Transverse colon (tissue), 4 donors: ENCODE data around the gene EMC9. TPM values are rescaled to one million over a fixed set of nuclear protein-coding genes. Genes with fewer than 3 reads are reported as not detected.

Experiments used
- DNase-seq: peaks from one replicate; pipeline ENCODE4 v3.0.0-alpha.2; 2019
- H3K27ac ChIP-seq, 4 donors: fragments of 200-600 bp; sonication (generic); 2 replicates each; pipeline ENCODE4 v1.5.1; 2016 to 2018; ENCODE audit warnings: inconsistent platforms in 4 of 4
- H3K27me3 ChIP-seq: fragments of 200-600 bp; sonication (generic); 2 replicates; pipeline ENCODE4 v1.5.1; 2017; ENCODE audit warnings: inconsistent platforms
- H3K36me3 ChIP-seq, 4 donors: fragments of 200-600 bp; sonication (generic); 2 replicates each; pipeline ENCODE4 v1.5.1; 2017 to 2019; ENCODE audit warnings: inconsistent platforms in 4 of 4
- H3K4me1 ChIP-seq, 4 donors: fragments of 200-600 bp; sonication (generic); 2 replicates each; pipeline ENCODE4 v1.5.1; 2017 to 2020; ENCODE audit warnings: inconsistent platforms in 4 of 4
- H3K4me3 ChIP-seq, 4 donors: fragments of 200-600 bp; sonication (generic); 1 replicate in 1 of 4; 2 replicates in 3 of 4; pipeline versions ENCODE4 v1.5.1 to v1.6.1; 2017 to 2019; ENCODE audit warnings: inconsistent platforms in 4 of 4
- H3K9me3 ChIP-seq, 2 donors: fragments of 200-600 bp; sonication (generic); 2 replicates each; pipeline ENCODE4 v1.5.1; 2017 to 2019; ENCODE audit warnings: inconsistent platforms in 2 of 2
- CTCF ChIP-seq, 5 experiments: fragments of 200-600 bp in 3 of 5; fragments of 450-650 bp in 2 of 5; sonication (generic) in 3 of 5; IDR thresholded peaks; 1 replicate in 2 of 5; 2 replicates in 3 of 5; pipeline ENCODE4 v1.5.1; 2016 to 2017; ENCODE audit warnings: antibody characterized with exemption in 5 of 5, inconsistent platforms in 3 of 5, mild to moderate bottlenecking in 2 of 5, moderate library complexity in 1 of 5
- EP300 ChIP-seq: sonication (generic); formaldehyde crosslinking; IDR thresholded peaks from one replicate; pipeline ENCODE4 v1.6.1; 2017; ENCODE audit warnings: antibody characterized with exemption, low read depth
- POLR2A ChIP-seq: fragments of 450-650 bp; IDR thresholded peaks from one replicate; pipeline ENCODE4 v1.6.1; 2016; ENCODE audit warnings: antibody characterized with exemption, mild to moderate bottlenecking, moderate library complexity
- POLR2AphosphoS5 ChIP-seq, 3 donors: sonication (generic); formaldehyde crosslinking; IDR thresholded peaks; one replicate each; pipeline ENCODE4 v1.6.1; 2016; ENCODE audit warnings: antibody characterized with exemption in 3 of 3
- WGBS, 2 donors: methylation state at CpG; one replicate each; pipeline ENCODE4 v1.1.5; 2018; ENCODE audit warnings: low coverage in 1 of 2; 5-methylcytosine and 5-hydroxymethylcytosine counted together
- in situ Hi-C, 4 donors: fragments of 200-750 bp; cut with MboI; loops; one replicate each; pipeline versions ENCODE4 v1.15.0 to v1.15.1; 2017; ENCODE audit warnings: low sequenced_read_pairs in 3 of 4, low pct_ligation_motif_present in 1 of 4, low pct_unique_long_range_greater_than_20kb in 1 of 4
- intact Hi-C: fragments of 100-400 bp; cut with DNase I; formaldehyde crosslinking; loops from one replicate; pipeline ENCODE4 v1.15.1; 2023; ENCODE audit warnings: low total_unique reads
- total RNA-seq, 4 donors: library from RNA; depleted of rRNA; stranded (reverse); fragments of >200 nt; gene quantifications; one replicate each; pipeline ENCODE4 v1.1.0, GENCODE V29; 2016

Gene EMC9
- total RNA-seq, 4 donors from 2014 or later, result 2.2 to 15.4 (median 12.3) TPM; not detected in 1

DNA sequence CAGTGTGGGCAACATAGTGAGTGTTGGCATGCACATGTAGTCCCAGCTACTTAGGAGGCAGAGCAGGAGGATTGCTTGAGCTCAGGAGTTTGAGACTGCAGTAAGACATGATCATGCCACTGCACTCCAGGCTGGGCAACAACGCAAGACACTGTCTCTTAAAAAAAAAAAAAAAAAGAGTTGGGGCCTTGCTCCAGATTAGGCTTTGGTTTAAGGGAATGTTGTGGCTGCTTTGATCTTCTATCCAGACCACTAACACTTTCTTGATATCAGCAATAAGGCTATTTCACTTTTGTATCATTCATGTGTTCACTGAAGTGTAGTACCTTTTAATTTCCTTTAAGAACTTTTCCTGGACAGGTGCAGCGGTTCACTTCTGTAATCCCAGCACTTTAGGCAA is 13.7 kb downstream of the EMC9 start:
- Histone ChIP-seq H3K9me3 (no peaks in the 10 kb centered on the region), H3K4me1 (no peaks in the 10 kb centered on the region), H3K4me3 (no peak overlapping the region), H3K36me3 (peaks cover 0 to 13% (median 3%) of the 10 kb centered on the region in 4 donors), H3K27ac (no peak overlapping the region), H3K27me3 (no peaks in the 10 kb centered on the region)
- in situ Hi-C loops, result no loop called here
- no peak for DNase-seq
- no peak for TF ChIP-seq CTCF (IDR thresholded peaks at IDR 0.05)
- TF ChIP-seq EP300, result no peak
- TF ChIP-seq POLR2AphosphoS5 (IDR thresholded peaks at IDR 0.05), result no peak
- TF ChIP-seq POLR2A, result no peak
- intact Hi-C loops, result no loop called here
- 64 to 87% methylated on average over 2 of the region's 2 CpGs for WGBS, 2 donors

DNA sequence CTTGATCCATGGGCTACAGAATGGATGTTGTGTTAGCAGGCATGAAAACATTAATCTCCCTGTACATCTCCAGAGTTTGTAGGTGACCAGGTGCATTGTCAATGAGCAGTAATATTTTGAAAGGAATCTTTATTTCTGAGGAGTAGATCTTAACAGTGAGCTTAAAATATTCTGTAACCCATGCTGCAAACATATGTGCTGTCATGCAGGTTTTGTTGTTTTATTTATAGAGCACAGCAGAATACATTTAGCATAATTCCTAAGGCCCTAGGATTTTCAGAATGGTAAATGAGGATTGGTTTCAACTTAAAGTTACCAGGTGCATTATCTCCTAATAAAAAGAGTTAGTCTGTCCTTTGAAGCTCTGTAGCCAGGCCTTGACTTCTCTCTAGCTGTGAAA is 14.5 kb downstream of the EMC9 start:
- in situ Hi-C loops (no loop called here), intact Hi-C loops (no loop called here)
- DNase-seq, result no peak
- H3K4me3 ChIP-seq, result no peak overlapping the region
- no peaks in the 10 kb centered on the region for H3K27me3 ChIP-seq
- H3K4me1 ChIP-seq, result no peaks in the 10 kb centered on the region
- H3K9me3 ChIP-seq, result no peaks in the 10 kb centered on the region
- TF ChIP-seq CTCF (IDR thresholded peaks at IDR 0.05) (no peak), POLR2AphosphoS5 (IDR thresholded peaks at IDR 0.05) (no peak), EP300 (no peak), POLR2A (no peak)
- H3K27ac ChIP-seq, result no peak overlapping the region
- peaks cover 0 to 20% (median 6%) of the 10 kb centered on the region in 4 donors for H3K36me3 ChIP-seq

- H3K27ac ChIP-seq, result no peak overlapping the region
- H3K4me3 ChIP-seq, result no peak overlapping the region
- H3K27me3 ChIP-seq, result no peaks in the 10 kb centered on the region
- H3K36me3 ChIP-seq, result peaks cover 0 to 51% (median 20%) of the 10 kb centered on the region in 4 donors
- intact Hi-C loops (no loop called here), in situ Hi-C loops (no loop called here)
- DNase-seq, result no peak
- WGBS, 2 donors, result 75 to 100% methylated on average over 1 to 9 of the region's 9 CpGs
- H3K4me1 ChIP-seq, result no peaks in the 10 kb centered on the region
- H3K9me3 ChIP-seq, result no peaks in the 10 kb centered on the region
- TF ChIP-seq CTCF (IDR thresholded peaks at IDR 0.05), result no peak
Measured at GRCh38 chr14:24123424-24124417, 17.7 kb downstream of the EMC9 start.

DNA sequence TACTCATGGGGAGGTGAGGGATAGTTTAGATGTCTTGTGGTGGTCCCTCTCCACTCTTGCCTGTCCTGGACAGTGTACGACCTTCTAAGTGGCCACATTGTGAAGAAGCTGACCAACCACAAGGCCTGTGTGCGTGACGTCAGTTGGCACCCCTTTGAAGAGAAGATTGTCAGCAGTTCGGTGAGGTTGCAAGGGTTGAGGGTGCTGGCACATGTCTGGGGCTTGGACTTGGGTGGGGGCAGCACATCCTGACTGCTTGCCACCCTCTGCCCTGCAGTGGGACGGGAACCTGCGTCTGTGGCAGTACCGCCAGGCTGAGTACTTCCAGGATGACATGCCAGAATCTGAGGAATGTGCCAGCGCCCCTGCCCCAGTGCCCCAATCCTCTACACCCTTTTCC is 18.5 kb downstream of the EMC9 start:
- Histone ChIP-seq H3K9me3 (no peaks in the 10 kb centered on the region), H3K27ac (no peak overlapping the region), H3K4me1 (no peaks in the 10 kb centered on the region), H3K27me3 (no peaks in the 10 kb centered on the region), H3K36me3 (peaks cover 0 to 59% (median 24%) of the 10 kb centered on the region in 4 donors), H3K4me3 (no peak overlapping the region)
- TF ChIP-seq POLR2A, result no peak
- TF ChIP-seq CTCF (IDR thresholded peaks at IDR 0.05), result no peak
- TF ChIP-seq EP300, result no peak
- TF ChIP-seq POLR2AphosphoS5 (IDR thresholded peaks at IDR 0.05), result no peak
- WGBS, 2 donors, result 91% methylated on average over 8 of the region's 8 CpGs; no CpG with 5 or more reads in 1 of the 2 donors
- intact Hi-C loops, result no loop called here
- DNase-seq, result no peak
- in situ Hi-C loops, result no loop called here
